Endothelial cell of umbilical vein (primary cell): ENCODE results near the gene ATP9B. TPM values are rescaled to one million over a fixed set of nuclear protein-coding genes. Genes with fewer than 3 reads are reported as not detected.

Experiments
- BruUV-seq: library from RNA; stranded (reverse); fragments of 400-500 nt; replicated peaks from 2 replicates; lab custom pipeline; 2021; lab: Mats Ljungman, UMichigan
- CTCF ChIA-PET: fragments of 300-600, 350-600 bp; sonication (Branson Sonifier 250); formaldehyde crosslinking; loops from one replicate; lab custom pipeline; 2021; ENCODE audit warnings: antibody characterized with exemption, inconsistent platforms; lab: Charles Lee
- POLR2A ChIA-PET: fragments of 300-600, 350-600 bp; sonication (Branson Sonifier 250); formaldehyde crosslinking; loops from one replicate; lab custom pipeline; 2021; ENCODE audit warnings: antibody characterized with exemption, inconsistent platforms; lab: Charles Lee
- DNase-seq: peaks from one replicate; pipeline ENCODE4 v3.0.0-alpha.2; 2011; ENCODE audit warnings: low read depth, low spot score
- FAIRE-seq: peaks from 2 replicates; lab custom pipeline; 2011; peaks lifted over from hg19 to GRCh38; lab: Jason Lieb, UNC
- H2AFZ ChIP-seq: 2 replicates; pipeline ENCODE4 v1.6.0; 2012; ENCODE audit warnings: low read depth, low read length, control low read depth, inconsistent platforms
- H3K27ac ChIP-seq: 2 replicates; pipeline ENCODE4 v1.5.1; 2011; ENCODE audit warnings: low read depth, mild to moderate bottlenecking, control low read depth, low read length, moderate library complexity; ENCODE audit not compliant: insufficient read depth
- H3K27me3 ChIP-seq, 2 experiments: 2 replicates each; pipeline versions ENCODE4 v1.6.0 to v1.6.1; 2011; ENCODE audit warnings: low read length in 2 of 2, mixed read lengths in 1 of 2; ENCODE audit not compliant: control insufficient read depth in 2 of 2, insufficient read depth in 2 of 2
- H3K36me3 ChIP-seq, 2 experiments: 2 replicates in 1 of 2; 3 replicates in 1 of 2; pipeline ENCODE4 v1.5.1; 2011; ENCODE audit warnings: low read length in 2 of 2, mild to moderate bottlenecking in 1 of 2, moderate library complexity in 1 of 2; ENCODE audit not compliant: control insufficient read depth in 2 of 2, insufficient read depth in 2 of 2; ENCODE audit errors: extremely low read depth in 1 of 2
- H3K4me1 ChIP-seq: 3 replicates; pipeline ENCODE4 v1.5.1; 2011; ENCODE audit warnings: mild to moderate bottlenecking, low read length; ENCODE audit not compliant: control insufficient read depth, insufficient read depth; ENCODE audit errors: extremely low read depth
- H3K4me2 ChIP-seq: 2 replicates; pipeline ENCODE4 v1.6.1; 2011; ENCODE audit warnings: low read length, control low read depth, mixed read lengths; ENCODE audit not compliant: insufficient read depth
- H3K4me3 ChIP-seq, 3 experiments: fragments of 200-600 bp in 1 of 3; sonication (generic), shearing (Covaris generic) in 1 of 3; replicated peaks in 1 of 3; 2 replicates each; pipeline ENCODE4 v1.5.1; 2011 to 2016; ENCODE audit warnings: control low read depth in 3 of 3, low read length in 3 of 3, mild to moderate bottlenecking in 2 of 3, inconsistent platforms in 1 of 3, low read depth in 1 of 3, moderate library complexity in 1 of 3; ENCODE audit not compliant: insufficient read depth in 1 of 3
- H3K79me2 ChIP-seq: 2 replicates; pipeline ENCODE4 v1.6.0; 2012; ENCODE audit warnings: low read length, inconsistent platforms; ENCODE audit not compliant: control insufficient read depth, insufficient read depth
- H3K9ac ChIP-seq: replicated peaks from 2 replicates; pipeline ENCODE3; 2011; ENCODE audit warnings: low read length, control low read depth; ENCODE audit not compliant: insufficient read depth; ENCODE audit errors: extremely low read depth
- H3K9me1 ChIP-seq: replicated peaks from 3 replicates; pipeline ENCODE4 v1.6.0; 2011; ENCODE audit warnings: mild to moderate bottlenecking, low read length; ENCODE audit not compliant: control insufficient read depth, insufficient read depth; ENCODE audit errors: extremely low read depth
- H3K9me3 ChIP-seq: replicated peaks from 2 replicates; pipeline ENCODE4 v1.5.1; 2012; ENCODE audit warnings: low read length, inconsistent platforms; ENCODE audit not compliant: control insufficient read depth, insufficient read depth
- H4K20me1 ChIP-seq: replicated peaks from 2 replicates; pipeline ENCODE3; 2011; ENCODE audit warnings: mild to moderate bottlenecking, low read length; ENCODE audit not compliant: control insufficient read depth, insufficient read depth; ENCODE audit errors: extremely low read depth
- EZH2 ChIP-seq: IDR thresholded peaks from 2 replicates; pipeline ENCODE4 v1.6.1; 2012; ENCODE audit warnings: borderline replicate concordance, low read depth, mild to moderate bottlenecking, moderate library complexity, low read length, inconsistent platforms; ENCODE audit not compliant: severe bottlenecking
- FOS ChIP-seq: IDR thresholded peaks from 2 replicates; pipeline ENCODE4 v1.6.1; 2011; ENCODE audit warnings: mild to moderate bottlenecking, low read length, moderate library complexity, borderline replicate concordance; ENCODE audit not compliant: insufficient read depth
- GATA2 ChIP-seq: IDR thresholded peaks from 2 replicates; pipeline ENCODE4 v1.7.0; 2011; ENCODE audit warnings: low read depth, mild to moderate bottlenecking, moderate library complexity, mixed read lengths, low read length; ENCODE audit not compliant: insufficient read length, insufficient read depth
- JUN ChIP-seq: IDR thresholded peaks from 2 replicates; pipeline ENCODE4 v1.6.1; 2011; ENCODE audit warnings: borderline replicate concordance, low read depth; ENCODE audit not compliant: insufficient read length, insufficient read depth
- MAX ChIP-seq: IDR thresholded peaks from 2 replicates; pipeline ENCODE4 v1.6.1; 2011; ENCODE audit not compliant: insufficient read depth, insufficient read length
- MYC ChIP-seq: IDR thresholded peaks from one replicate; pipeline ENCODE4 v1.6.1; 2011; ENCODE audit warnings: mild to moderate bottlenecking, low read depth, low read length
- POLR2A ChIP-seq: IDR thresholded peaks from 2 replicates; pipeline ENCODE4 v1.6.1; 2012; ENCODE audit warnings: low read depth, mild to moderate bottlenecking, control low read depth, low read length
- POLR2AphosphoS5 ChIP-seq: IDR thresholded peaks from 2 replicates; pipeline ENCODE4 v1.6.1; 2012; ENCODE audit warnings: low read depth, mild to moderate bottlenecking, control low read depth, low read length, moderate library complexity; ENCODE audit not compliant: insufficient read depth
- dilution Hi-C: fragments of 300-500 bp; cut with MboI; formaldehyde crosslinking; loops from one replicate; pipeline ENCODE4 v1.15.0; 2019; ENCODE audit warnings: low sequenced_read_pairs; ENCODE audit not compliant: extremely low pct_ligation_motif_present
- intact Hi-C: fragments of 100-400 bp; cut with micrococcal nuclease; formaldehyde crosslinking; loops from one replicate; pipeline ENCODE4 v1.10.0; 2022
- polyA plus RNA-seq, 4 experiments: library from polyadenylated mRNA; depleted of rRNA in 3 of 4; stranded (reverse) in 3 of 4; unstranded in 1 of 4; fragments of >200 nt; gene quantifications; 2 replicates each; pipeline versions ENCODE4 v1.2.1 to v1.2.3, GENCODE V29; 2011 to 2012; ENCODE audit warnings: missing spikeins in 1 of 4
- total RNA-seq: library from RNA; stranded (reverse); gene quantifications from 2 replicates; pipeline ENCODE4 v1.2.3, GENCODE V29; 2021
- TF ChIP-seq, protein P1 (sequence below), 2 donors: IDR thresholded peaks; 1 replicate in 1 of 2; 2 replicates in 1 of 2; pipeline ENCODE4 v1.5.1; 2011; ENCODE audit warnings: low read length in 2 of 2, mild to moderate bottlenecking in 2 of 2, moderate library complexity in 2 of 2, control low read depth in 1 of 2, inconsistent platforms in 1 of 2, low read depth in 1 of 2; ENCODE audit not compliant: insufficient read depth in 1 of 2; ENCODE audit errors: extremely low read depth in 1 of 2

ATP9B gene
- total and polyA plus RNA-seq, 2 donors (not counting 3 experiments of a cell fraction or from before 2014, with no cell fraction given) = 14.6 to 18.2 TPM

DNA sequence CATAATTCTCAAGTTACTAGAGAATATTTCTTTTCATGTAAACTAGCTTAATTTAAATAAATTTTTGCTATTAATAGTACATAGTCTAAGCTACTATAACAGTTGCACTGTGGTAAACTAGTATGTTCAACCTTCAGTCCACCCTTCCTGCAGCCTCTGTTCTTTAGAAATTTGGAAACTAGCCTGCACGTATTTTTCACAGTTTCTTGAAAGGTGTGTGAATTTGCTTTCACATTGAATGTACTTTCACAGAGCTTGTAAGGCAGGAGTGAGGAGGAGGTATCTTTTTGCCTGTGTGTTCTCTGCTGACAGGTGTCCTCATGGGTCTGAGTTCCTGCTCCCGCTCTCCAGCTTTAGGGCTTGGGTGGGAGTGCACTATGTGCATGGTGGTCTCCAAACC is 117.5 kb downstream of the ATP9B start:
- Histone ChIP-seq H3K4me2 (no peak overlapping the region), H2AFZ (no peak overlapping the region), H3K9me3 (no peaks in the 10 kb centered on the region), H3K27me3 (no peaks in the 10 kb centered on the region), H3K27ac (no peak overlapping the region), H3K79me2 (no peaks in the 10 kb centered on the region), H3K9ac (no peak overlapping the region), H3K36me3 (no peaks in the 10 kb centered on the region), H3K4me1 (peaks cover 10% of the 10 kb centered on the region), H3K4me3 (no peak overlapping the region), H3K9me1 (no peaks in the 10 kb centered on the region), H4K20me1 (no peaks in the 10 kb centered on the region)
- TF ChIP-seq FOS (no peak), POLR2AphosphoS5 (no peak), MAX (no peak), GATA2 (no peak), JUN (no peak), POLR2A (no peak), MYC (no peak), EZH2 (no peak)
- TF ChIP-seq, protein P1, sequence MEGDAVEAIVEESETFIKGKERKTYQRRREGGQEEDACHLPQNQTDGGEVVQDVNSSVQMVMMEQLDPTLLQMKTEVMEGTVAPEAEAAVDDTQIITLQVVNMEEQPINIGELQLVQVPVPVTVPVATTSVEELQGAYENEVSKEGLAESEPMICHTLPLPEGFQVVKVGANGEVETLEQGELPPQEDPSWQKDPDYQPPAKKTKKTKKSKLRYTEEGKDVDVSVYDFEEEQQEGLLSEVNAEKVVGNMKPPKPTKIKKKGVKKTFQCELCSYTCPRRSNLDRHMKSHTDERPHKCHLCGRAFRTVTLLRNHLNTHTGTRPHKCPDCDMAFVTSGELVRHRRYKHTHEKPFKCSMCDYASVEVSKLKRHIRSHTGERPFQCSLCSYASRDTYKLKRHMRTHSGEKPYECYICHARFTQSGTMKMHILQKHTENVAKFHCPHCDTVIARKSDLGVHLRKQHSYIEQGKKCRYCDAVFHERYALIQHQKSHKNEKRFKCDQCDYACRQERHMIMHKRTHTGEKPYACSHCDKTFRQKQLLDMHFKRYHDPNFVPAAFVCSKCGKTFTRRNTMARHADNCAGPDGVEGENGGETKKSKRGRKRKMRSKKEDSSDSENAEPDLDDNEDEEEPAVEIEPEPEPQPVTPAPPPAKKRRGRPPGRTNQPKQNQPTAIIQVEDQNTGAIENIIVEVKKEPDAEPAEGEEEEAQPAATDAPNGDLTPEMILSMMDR (IDR thresholded peaks at IDR 0.05; ENCODE audit: extremely low read depth in 1 of 2, insufficient read depth in 1 of 2, low read depth in 1 of 2, low read length in 2 of 2) = no peak
- intact Hi-C loops (no loop called here), dilution Hi-C loops (no loop called here)
- ChIA-PET CTCF (interaction anchor here (0.6 kb wide), 1 partner anchor 311 kb away, joined by 3 read pairs; no protein-coding TSS in a partner anchor), POLR2A (no interaction called here)
- FAIRE-seq (no peak), DNase-seq (no peak)
- BruUV-seq = no TSS peak
